ENCODE measurements around the gene HOXC9. TPM values are rescaled to one million over a fixed set of nuclear protein-coding genes. Genes with fewer than 3 reads are reported as not detected.

The HOXC9 gene
- total and polyA plus RNA-seq, 2 of the 8 experiments (the other 6 are each of a cell fraction or from before 2014, with no cell fraction given), result not detected

DNA sequence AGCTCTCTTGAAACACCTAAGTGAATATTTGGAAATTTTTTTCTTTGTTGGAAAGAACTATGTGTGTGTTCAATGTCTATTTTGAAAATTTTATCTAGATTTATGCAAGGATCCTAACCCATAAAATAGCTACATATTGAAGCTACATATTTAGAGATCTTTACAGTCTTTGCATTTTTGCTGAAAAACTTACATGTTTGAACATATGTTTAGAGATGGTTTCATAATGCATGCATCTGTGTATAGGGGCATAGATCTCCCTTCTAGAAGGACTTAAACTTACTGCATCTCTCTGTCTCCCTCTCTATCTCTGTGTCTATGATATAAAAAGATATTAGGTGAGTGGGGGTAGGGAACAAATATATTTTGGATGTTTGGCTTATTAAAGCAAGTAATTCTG, 45.4 kb downstream of the HOXC9 start:
- no peak overlapping the region for H4K5ac ChIP-seq (ENCODE audit: insufficient read length, low read depth, low read length)
- peaks cover 0 to 4% (median 3%) of the 10 kb centered on the region in 4 experiments; a peak in 5 of 7 replicates for H3K4me1 ChIP-seq (replicated peaks in 1 of 4; ENCODE audit: control insufficient read depth in 3 of 4, insufficient read depth in 4 of 4, low read length in 3 of 4)
- peaks cover 0 to 9% (median 0%) of the 10 kb centered on the region in 4 experiments; a peak in 1 of 8 replicates for H3K36me3 ChIP-seq (ENCODE audit: control insufficient read depth in 2 of 4, insufficient read depth in 4 of 4, low read length in 3 of 4)
- H3K79me1 ChIP-seq (ENCODE audit: low read depth, low read length), result no peaks in the 10 kb centered on the region
- FAIRE-seq, result no peak
- H2AFZ ChIP-seq (ENCODE audit: low read length), result no peak overlapping the region
- no peak overlapping the region for H3K27ac ChIP-seq (ENCODE audit: low read depth, low read length)
- no peak for DNase-seq (ENCODE audit: low read depth in 1 of 2, low spot score in 2 of 2)
- H2BK20ac ChIP-seq (ENCODE audit: low read length), result no peak overlapping the region
- CTCF ChIA-PET (ENCODE audit: partially characterized antibody), result interaction anchor here (0.6 to 20.0 kb wide), 8 partner anchors 10 to 335 kb away, joined by 3 to 339 read pairs (median 4); partner anchors contain the start of genes HOXC10 and SMUG1
- no peak overlapping the region for H3K9ac ChIP-seq (replicated peaks in 1 of 4; ENCODE audit: extremely low read depth in 1 of 4, low read depth in 3 of 4, low read length in 3 of 4)
- H3K18ac ChIP-seq (ENCODE audit: extremely low read depth, low read length), result no peak overlapping the region
- H3K4me3 ChIP-seq (ENCODE audit: extremely low read depth in 1 of 4, insufficient read depth in 2 of 4, low read depth in 3 of 4, low read length in 4 of 4), result no peak overlapping the region
- H4K91ac ChIP-seq (replicated peaks; ENCODE audit: insufficient read length, low read length), result no peak overlapping the region
- no peak overlapping the region for H2BK12ac ChIP-seq (ENCODE audit: low read depth, low read length)
- no peak overlapping the region for H2BK120ac ChIP-seq (replicated peaks; ENCODE audit: low read depth, low read length)
- H3K4ac ChIP-seq (replicated peaks; ENCODE audit: insufficient read length, low read depth, low read length), result no peak overlapping the region
- no peak overlapping the region for H2BK5ac ChIP-seq (ENCODE audit: low read depth, low read length)
- peaks cover 14% of the 10 kb centered on the region in 2 experiments for H4K20me1 ChIP-seq (replicated peaks in 1 of 2; ENCODE audit: control insufficient read depth in 1 of 2, insufficient read depth in 2 of 2, low read length in 2 of 2)
- no peak overlapping the region for H3K56ac ChIP-seq (replicated peaks; ENCODE audit: insufficient read length, low read depth, low read length)
- H2BK15ac ChIP-seq (ENCODE audit: low read length), result no peak overlapping the region
- no peak overlapping the region for H3K4me2 ChIP-seq (ENCODE audit: insufficient read depth in 1 of 2, low read depth in 2 of 2, low read length in 2 of 2)
- H3K27me3 ChIP-seq (replicated peaks in 1 of 4; ENCODE audit: control insufficient read depth in 3 of 4, extremely low read depth in 1 of 4, insufficient read depth in 3 of 4, low read length in 3 of 4), result peaks cover 95 to 100% (median 99%) of the 10 kb centered on the region in 4 experiments
- no peaks in the 10 kb centered on the region for H3K79me2 ChIP-seq (ENCODE audit: control insufficient read depth in 1 of 2, insufficient read depth in 2 of 2, low read length in 2 of 2)
- POLR2A ChIA-PET (ENCODE audit: partially characterized antibody), result no interaction called here
- no peak overlapping the region for H3K14ac ChIP-seq (ENCODE audit: insufficient read length)
- no peak for TF ChIP-seq TBP (IDR thresholded peaks at IDR 0.05; ENCODE audit: low read depth, low read length)
- no peak for TF ChIP-seq NRF1 (IDR thresholded peaks at IDR 0.05; ENCODE audit: low read depth, low read length)
- TF ChIP-seq EP300 (IDR thresholded peaks at IDR 0.05; ENCODE audit: borderline replicate concordance in 1 of 2, low read depth in 2 of 2, low read length in 2 of 2), result no peak
- no peak for TF ChIP-seq ATF3 (IDR thresholded peaks at IDR 0.05; ENCODE audit: insufficient read depth, low read depth, low read length)
- no peak for TF ChIP-seq YY1 (IDR thresholded peaks at IDR 0.05; ENCODE audit: low read depth, low read length)
- no peak for TF ChIP-seq BRCA1 (IDR thresholded peaks at IDR 0.05; ENCODE audit: low read depth, low read length)
- no peak for TF ChIP-seq CBX8 (IDR thresholded peaks at IDR 0.05; ENCODE audit: borderline replicate concordance, low read depth, low read length)
- TF ChIP-seq POU5F1 (IDR thresholded peaks at IDR 0.05; ENCODE audit: low read depth, low read length), result no peak
- TF ChIP-seq SUZ12 (IDR thresholded peaks at IDR 0.05; ENCODE audit: low read length), result no peak; the same call in 1 of the 2 replicates
- TF ChIP-seq CEBPB (IDR thresholded peaks at IDR 0.05; ENCODE audit: low read depth, low read length), result no peak
- no peak for TF ChIP-seq KDM5A (IDR thresholded peaks at IDR 0.05; ENCODE audit: low read length)
- no peak for TF ChIP-seq CTBP2 (IDR thresholded peaks at IDR 0.05; ENCODE audit: borderline replicate concordance, insufficient read depth, insufficient read length, low read length)
- no peak for TF ChIP-seq SRF (IDR thresholded peaks at IDR 0.05; ENCODE audit: low read depth, low read length)
- no peaks in the 10 kb centered on the region; the same call in 1 of the 2 replicates for H3K23me2 ChIP-seq (ENCODE audit: low read depth, low read length)
- H3K23ac ChIP-seq (ENCODE audit: insufficient read length), result no peak overlapping the region
- H4K8ac ChIP-seq (ENCODE audit: extremely low read depth, insufficient read depth, low read length), result no peak overlapping the region
- H2AK5ac ChIP-seq (ENCODE audit: low read depth, low read length), result no peak overlapping the region
- no peaks in the 10 kb centered on the region; a peak in 2 of 4 replicates for H3K9me3 ChIP-seq (ENCODE audit: insufficient read depth in 2 of 2, low read depth in 1 of 2, low read length in 1 of 2)
